GM18909 (cell line): ENCODE data around the gene PAPLN.
"Not testable (repeated sequence)": the region's sequence is repeated elsewhere in the genome, so short reads cannot be mapped to it uniquely, and the experiment has no call there.

Source experiments
- ATAC-seq: cut with Tn5 transposase; IDR thresholded peaks from one replicate; pipeline ENCODE4 v1.9.1; 2021; ENCODE audit warnings: mild to moderate bottlenecking; ENCODE audit not compliant: unreplicated experiment, poor library complexity

PAPLN gene

GRCh38 chr14:73237219-73237785 lies at the start of gene PAPLN:
Gene PAPLN, plus strand, starts transcription at chr14:73237506. Its CDS starts 2,273 bp downstream, at chr14:73239779.
- no peak for ATAC-seq

- no peak for ATAC-seq
Measured at GRCh38 chr14:73188501-73188911, 48.8 kb upstream of the PAPLN start.

- ATAC-seq, result no peak
Measured at GRCh38 chr14:73189651-73190050, 47.7 kb upstream of the PAPLN start.

GRCh38 chr14:73191441-73191840 lies 45.9 kb upstream of the PAPLN start:
- ATAC-seq, result no peak

GRCh38 chr14:73194306-73194705 lies 43.0 kb upstream of the PAPLN start:
- ATAC-seq, result not testable (repeated sequence)

GRCh38 chr14:73198253-73198652 lies 39.1 kb upstream of the PAPLN start:
- ATAC-seq, result no peak

- no peak for ATAC-seq
Measured at GRCh38 chr14:73203527-73203926, 33.8 kb upstream of the PAPLN start.

- no peak for ATAC-seq
Measured at GRCh38 chr14:73207615-73208014, 29.7 kb upstream of the PAPLN start.

GRCh38 chr14:73208390-73208789 lies 28.9 kb upstream of the PAPLN start:
- ATAC-seq, result no peak

GRCh38 chr14:73208846-73209245 lies 28.5 kb upstream of the PAPLN start:
- no peak for ATAC-seq

- no peak for ATAC-seq
Measured at GRCh38 chr14:73209953-73210352, 27.4 kb upstream of the PAPLN start.

- ATAC-seq, result no peak
Measured at GRCh38 chr14:73211251-73212040, 25.9 kb upstream of the PAPLN start.

GRCh38 chr14:73216030-73216429 lies 21.3 kb upstream of the PAPLN start:
- ATAC-seq, result no peak

GRCh38 chr14:73217411-73217810 lies 19.9 kb upstream of the PAPLN start:
- no peak for ATAC-seq

GRCh38 chr14:73220061-73220460 lies 17.2 kb upstream of the PAPLN start:
- no peak for ATAC-seq

- ATAC-seq, result no peak
Measured at GRCh38 chr14:73220634-73221033, 16.7 kb upstream of the PAPLN start.

GRCh38 chr14:73221945-73222344 lies 15.4 kb upstream of the PAPLN start:
- no peak for ATAC-seq

GRCh38 chr14:73223049-73223448 lies 14.3 kb upstream of the PAPLN start:
- no peak for ATAC-seq

GRCh38 chr14:73225496-73225895 lies 11.8 kb upstream of the PAPLN start:
- ATAC-seq, result no peak

- no peak for ATAC-seq
Measured at GRCh38 chr14:73227812-73228781, 9.2 kb upstream of the PAPLN start.

- ATAC-seq, result no peak
Measured at GRCh38 chr14:73230051-73230450, 7.3 kb upstream of the PAPLN start.
